Measurements from ENCODE around the gene MATN1.

MATN1 gene

DNA sequence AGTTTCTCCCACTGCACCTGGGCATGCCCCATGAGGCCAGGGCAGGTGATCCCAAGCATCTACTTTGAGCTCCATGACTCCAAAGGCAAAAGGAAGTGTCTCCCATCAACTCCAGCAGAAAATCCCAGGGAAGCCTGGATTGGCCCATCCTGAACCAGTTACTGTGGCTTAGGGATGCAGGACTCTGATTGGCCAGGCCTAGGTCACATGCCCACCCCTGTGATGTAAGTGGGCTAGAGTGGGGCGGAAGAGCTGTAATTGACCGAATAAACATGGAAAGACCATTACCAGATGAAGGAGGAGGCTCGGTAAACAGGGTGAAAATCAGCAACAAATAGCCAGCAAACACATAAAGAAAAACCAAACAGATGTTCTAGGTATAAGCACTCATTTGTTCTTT lies 45.2 kb downstream of the MATN1 start:
- no peak for DNase-seq

GRCh38 chr1:30677471-30677870 lies 45.9 kb downstream of the MATN1 start:
- DNase-seq = no peak

- no peak for DNase-seq
Measured at GRCh38 chr1:30675761-30676160, 47.6 kb downstream of the MATN1 start.

DNA sequence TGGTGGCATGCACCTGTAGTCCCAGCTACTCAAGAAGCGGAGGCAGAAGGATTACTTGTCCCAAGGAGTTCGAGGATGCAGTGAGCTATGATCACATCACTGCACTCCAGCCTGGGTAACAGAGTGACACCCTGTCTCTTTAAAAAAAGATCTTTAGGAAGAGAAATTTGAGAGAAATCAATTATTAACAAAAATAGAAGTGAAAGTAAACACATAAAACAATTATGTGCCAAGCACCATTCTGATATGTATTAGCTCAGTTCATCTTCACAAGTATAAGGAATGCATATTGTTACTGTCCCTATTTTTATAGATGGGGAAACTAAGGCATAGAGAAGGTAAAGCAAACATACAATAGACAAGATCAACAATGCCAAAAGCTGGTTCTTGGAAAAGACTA lies 48.1 kb downstream of the MATN1 start:
- DNase-seq = no peak

DNA sequence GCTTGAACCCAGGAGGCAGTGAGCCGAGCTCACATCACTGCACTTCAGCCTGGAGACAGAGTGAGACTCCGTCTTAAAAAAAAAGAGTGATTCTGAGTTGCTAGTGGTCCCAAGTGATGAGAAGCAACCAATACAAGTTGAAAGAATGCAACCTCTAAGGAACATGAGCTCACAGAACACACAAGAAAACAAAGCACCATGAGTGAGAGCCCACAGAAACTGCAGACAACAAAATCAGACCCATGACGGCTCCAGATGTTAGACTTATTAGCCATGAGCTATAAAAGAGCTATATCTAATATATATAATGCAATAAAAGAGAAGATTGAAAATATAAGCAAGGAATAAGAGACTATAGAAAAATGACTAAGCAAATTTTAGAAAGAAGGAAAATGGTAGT lies 50.0 kb downstream of the MATN1 start:
- no peak for DNase-seq

GRCh38 chr1:30672661-30673060 lies 50.7 kb downstream of the MATN1 start:
- no peak for DNase-seq

DNA sequence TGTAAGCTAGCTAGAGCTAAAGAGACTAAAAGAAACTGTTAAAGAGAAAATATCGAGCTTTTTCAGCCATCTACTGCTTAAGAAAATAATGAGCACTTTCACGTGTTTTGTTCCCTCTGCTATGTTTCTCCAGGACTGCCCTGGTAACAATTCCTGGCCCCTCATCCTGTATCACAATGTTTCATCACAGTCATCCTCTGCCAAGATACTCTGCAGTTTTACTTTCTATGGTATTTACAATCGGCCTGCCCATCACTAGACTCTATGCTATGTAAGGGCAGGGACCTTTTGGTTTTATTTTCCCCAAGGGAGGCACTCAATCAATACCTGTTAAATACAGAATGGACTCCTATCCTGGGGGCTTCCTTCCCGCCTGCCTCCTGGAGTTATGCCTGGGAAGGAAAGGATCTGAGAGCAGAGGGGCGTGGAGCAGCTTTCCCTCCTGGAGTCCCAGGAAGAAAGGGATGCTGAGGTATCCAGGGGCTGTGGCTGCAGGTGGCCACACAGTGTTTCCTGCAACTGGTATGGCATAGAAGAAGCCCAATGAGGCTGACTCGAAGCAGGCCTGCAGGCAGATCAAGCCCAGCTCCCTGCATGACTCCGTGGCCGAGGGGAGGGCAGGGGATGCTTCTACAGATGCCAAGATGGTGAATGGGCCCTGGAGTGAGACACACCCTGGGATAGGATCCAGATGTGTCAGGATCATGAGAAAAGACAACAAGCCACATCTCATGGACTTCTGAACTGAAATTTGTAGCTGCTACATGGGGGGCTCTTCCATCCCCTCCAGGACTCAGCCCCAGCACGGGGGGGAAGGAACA lies 52.9 kb downstream of the MATN1 start:
- DNase-seq = no peak

GRCh38 chr1:30668546-30669327 lies 54.6 kb downstream of the MATN1 start:
- DNase-seq = no peak

- DNase-seq = no peak
Measured at GRCh38 chr1:30668024-30668423, 55.4 kb downstream of the MATN1 start.

DNA sequence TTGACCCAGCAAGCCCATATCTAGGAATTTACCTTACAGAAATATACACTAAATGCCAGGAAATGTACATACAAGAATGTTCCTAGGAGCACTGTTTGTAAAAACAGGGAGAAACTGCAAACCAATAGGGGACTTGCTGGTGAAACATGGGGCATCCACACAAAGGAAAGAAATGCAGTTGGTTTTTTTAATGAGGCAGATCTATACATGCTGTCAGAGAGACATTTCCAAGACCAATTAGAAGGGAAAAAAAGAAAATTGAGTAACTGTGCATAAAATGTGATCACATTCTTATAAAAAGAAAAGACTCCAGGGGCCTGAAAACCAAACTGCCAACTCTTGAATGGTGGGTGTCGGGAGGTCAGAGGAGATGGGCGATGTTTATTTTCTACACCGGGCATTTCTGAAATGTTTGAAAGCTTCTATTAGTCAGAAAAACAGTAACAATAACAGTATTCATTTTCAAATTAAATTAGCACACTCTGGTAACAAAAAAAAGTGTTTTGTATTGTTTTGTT lies 56.6 kb downstream of the MATN1 start:
- DNase-seq = no peak

DNA sequence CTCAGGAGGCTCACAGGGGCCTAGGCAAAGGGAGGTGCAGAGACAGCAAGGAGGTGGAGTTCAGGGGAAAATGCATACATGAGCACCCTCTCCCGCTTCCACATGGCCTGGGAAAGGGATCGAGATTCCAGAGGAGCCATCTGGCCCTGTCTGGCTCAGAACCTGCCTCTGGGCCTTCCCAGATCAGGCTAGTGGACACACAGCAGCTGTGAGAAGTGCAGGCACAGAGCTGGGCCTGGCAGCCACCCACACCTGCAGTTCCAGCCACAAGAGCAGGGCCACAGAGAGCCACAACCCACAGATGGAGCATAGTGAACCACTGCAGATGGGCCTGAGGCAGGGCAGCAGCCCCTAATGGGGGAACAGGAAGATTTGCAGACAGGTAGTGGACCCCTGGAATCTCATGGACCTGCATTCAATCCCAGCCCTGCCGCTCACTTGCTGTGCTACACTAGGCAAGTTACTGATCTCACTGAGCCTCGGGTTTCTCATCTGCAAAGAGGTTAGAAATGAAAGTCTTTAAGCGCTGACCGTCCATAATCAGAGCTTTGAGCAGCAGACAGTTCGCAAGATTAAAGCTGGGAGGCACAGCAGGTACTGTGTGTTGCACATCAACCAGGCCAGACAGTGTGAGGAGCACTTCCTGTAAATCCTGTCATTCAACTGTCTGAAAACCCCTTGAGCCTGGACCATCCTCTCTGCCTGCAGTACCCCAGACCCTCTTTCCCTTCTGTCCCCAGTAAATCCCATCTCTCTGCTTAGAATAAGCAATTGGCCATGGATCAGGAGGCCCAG lies 58.0 kb downstream of the MATN1 start:
- no peak for DNase-seq

DNA sequence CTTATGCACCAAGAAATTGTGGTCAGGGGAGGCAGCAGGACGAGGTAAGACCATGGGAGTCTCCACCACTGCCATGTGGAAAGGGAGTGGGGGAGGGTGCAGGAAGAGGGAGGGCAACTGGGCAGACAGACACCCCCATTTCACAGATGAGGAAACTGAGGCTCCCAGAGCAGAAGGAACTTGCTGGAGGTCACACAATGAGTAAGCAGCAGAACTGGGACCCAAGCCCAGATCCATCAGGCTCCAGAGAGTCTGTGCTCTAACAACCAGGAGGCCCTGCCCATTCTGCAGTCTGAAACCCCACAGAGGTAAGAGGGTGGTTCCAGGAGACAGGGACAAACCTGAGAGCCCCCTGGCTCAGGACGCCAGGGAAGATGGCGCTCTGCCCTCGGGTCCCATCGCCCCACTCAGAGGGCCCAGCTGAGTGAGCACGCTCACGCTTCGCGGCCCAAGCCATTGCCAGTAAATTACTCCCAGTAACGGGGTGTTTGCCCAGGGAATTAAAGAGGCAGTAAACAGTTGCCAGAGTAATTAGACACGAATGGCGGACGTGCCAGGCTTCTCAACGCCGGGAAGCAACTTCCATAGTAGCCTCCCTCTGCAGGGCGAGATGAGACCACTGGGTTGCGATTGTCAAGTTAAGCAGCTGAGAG lies 59.2 kb downstream of the MATN1 start:
- DNase-seq = no peak

- no peak for DNase-seq
Measured at GRCh38 chr1:30663596-30664091, 59.7 kb downstream of the MATN1 start.

- no peak for DNase-seq
Measured at GRCh38 chr1:30662291-30662840, 61.0 kb downstream of the MATN1 start.

DNA sequence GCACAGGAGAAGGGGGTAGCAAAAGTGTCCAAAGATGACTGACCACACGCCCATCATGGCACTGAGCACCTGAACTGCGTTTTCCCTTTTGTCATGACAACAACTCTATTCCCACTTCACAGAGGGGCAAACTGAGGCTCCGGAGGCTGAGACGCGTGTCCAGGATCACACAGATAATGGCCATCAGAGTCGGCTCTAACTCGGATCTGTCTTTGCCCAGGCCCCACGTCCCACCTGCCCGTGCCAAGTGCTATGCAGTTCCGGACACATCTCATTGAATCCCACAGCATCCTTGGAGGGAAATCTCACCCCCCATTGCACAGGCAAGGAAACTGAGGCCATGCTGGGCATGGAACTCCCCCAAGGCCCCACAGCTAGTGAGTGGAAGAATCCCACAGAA lies 62.1 kb downstream of the MATN1 start:
- DNase-seq = no peak

Measured in NCI-H1436 (cell line).